GM18873 (cell line): ENCODE measurements around the gene MRPL2.

Experiments
- ATAC-seq: cut with Tn5 transposase; IDR thresholded peaks from one replicate; pipeline ENCODE4 v1.9.1; 2021; ENCODE audit warnings: mild to moderate bottlenecking, moderate library complexity, moderate number of reproducible peaks; ENCODE audit not compliant: unreplicated experiment, low FRiP score

The MRPL2 gene

GRCh38 chr6:43021270-43022047 lies 37.8 kb downstream of the MRPL2 start, which contains the start of gene RRP36:
Gene RRP36 (plus strand): TSS chr6:43021623. CDS start chr6:43021655, 32 bp downstream.
- no peak for ATAC-seq

DNA sequence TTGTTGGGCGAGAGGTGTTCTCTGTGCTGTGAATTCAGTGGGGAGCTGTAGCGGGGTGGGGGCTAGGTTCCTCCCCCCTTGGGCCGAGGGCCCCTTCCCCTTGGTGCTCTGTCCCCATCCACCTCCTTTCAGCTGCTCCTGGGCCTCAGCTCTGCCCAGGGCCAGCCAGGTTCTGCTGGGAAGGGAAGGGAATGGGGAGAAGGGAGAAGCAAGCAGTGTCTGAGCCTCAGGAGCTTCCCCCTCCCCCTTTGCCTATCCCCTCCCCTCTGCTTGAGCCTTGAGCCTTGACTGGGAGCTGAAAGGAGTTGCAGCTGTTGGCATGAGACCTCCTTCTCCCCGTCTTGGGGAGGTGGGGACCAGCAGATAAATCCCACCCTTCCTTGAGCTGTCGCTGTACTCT lies 38.4 kb downstream of the MRPL2 start:
- no peak for ATAC-seq

- no peak for ATAC-seq
These were observed 39.1 kb downstream of the MRPL2 start for GRCh38 chr6:43020052-43020705.

GRCh38 chr6:43019152-43019551 lies 40.1 kb downstream of the MRPL2 start:
- ATAC-seq = no peak

- ATAC-seq = no peak
These were observed 42.3 kb downstream of the MRPL2 start for GRCh38 chr6:43016943-43017334.

- no peak for ATAC-seq
These were observed 42.9 kb downstream of the MRPL2 start for GRCh38 chr6:43016176-43016942.

DNA sequence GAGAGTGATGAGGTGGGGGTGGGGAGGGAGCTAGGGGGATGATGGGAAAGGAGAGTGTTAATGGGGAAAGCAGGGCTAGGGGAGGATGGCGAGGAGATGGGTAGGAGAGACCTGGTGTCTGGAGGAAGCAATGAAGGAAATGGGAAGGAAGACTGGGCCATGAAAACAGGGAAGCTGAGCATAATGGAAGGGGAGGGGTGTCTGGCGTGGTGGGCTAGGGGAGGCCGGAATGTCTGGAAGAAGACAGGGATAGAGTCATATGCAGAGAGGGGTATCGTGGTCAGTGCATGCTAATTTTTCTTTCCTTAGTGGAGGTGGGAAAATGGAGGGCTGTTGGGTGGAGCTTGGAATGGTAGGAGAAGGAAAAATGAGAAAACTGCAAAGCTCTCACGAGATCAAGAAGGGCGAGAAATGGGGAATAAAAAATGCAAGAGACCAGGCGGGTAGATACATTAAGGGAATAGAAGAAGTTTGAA lies 44.8 kb downstream of the MRPL2 start:
- no peak for ATAC-seq

DNA sequence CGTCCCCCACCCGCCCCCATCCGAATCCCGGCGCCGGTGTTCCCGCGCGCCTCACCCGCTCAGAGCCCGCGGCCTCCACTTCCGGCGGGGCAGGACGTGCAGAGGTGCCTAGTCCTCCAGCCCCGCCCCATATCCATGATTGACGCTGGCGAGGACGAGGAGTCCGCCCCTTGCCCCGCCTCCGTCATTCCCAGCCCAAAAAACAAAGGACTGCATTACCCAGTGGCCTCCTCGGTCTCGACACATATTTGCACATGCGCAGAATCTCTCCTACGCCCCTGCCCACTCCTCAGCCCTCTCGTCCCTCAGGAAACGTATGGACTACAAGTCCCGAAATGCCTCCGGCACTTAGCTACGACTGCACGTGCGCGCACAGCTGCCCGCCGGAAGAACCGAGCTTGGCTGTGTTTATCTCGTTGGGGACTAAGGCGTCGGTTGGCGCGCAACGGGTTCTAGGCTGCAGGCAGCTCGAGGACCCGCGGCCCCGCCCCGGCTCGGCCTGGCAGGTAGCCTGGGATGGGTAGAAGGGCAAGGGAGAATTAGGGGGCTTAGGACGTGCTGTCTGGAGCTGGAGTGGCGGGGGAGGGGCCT lies 45.3 kb downstream of the MRPL2 start, which contains the start of the genes KLHDC3 and MEA1:
Gene KLHDC3, plus strand, starts transcription at position 407 of the 591 bp plus-strand sequence. CDS start 2,944 bp downstream, outside the sequence.
Gene MEA1, minus strand, starts transcription at position 104 of the 591 bp plus-strand sequence. CDS start 133 bp downstream, outside the sequence.
- ATAC-seq = peak; percentile 94

DNA sequence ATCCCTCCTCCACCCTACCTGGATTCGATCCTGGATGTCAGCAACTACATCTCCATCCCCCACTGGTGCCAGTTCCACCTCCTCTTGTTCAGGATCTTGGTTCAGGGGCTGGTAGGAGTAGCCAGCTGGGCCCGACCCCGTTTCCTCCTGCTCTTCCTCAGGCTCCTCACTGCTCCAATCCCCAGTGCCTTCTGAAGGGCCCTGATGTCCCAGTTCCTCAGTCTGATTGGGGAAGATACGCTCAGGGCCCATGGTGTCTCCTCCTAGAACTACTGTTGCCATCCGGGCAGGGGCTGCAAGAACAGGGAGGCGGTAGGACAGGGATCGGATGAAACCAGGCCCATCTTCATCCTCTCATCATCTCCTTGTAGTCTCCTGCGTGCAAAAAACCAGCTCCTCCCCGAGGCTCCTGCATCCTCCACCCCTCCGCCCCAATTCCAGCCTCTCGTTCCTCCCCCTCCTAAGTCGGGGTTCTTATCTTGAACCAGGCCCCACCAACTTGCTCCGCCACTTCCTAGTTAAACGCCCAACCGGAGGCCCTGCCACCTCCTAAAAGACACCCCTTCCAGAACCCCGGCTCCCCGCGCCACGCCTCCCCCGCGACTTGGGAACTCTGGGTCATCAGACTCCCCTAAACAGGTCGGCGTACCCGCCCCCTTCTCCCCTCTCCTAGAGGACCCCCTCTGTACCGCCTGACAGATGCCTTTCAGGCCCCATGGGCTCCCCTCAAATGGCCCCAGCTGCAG lies 46.0 kb downstream of the MRPL2 start:
- ATAC-seq = no peak

DNA sequence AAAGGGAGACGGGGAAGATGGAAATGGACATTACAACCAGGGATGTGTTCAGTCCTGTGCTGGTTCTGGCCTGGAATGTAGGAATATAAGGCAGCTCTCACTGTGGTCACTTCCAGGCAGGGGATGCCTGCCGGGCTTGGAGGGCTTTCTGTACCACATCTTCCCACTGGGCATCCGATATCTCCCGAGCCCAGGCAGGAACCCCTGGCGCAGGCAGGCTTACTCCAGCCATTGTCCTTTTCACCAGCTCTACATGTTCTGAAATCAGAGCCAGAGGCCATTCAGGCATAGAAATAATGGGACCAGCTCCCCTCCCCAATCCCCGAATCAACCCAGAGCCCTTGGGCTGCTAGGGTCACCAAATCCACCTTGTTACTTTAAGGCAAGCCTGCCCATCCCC lies 46.9 kb downstream of the MRPL2 start:
- ATAC-seq = no peak

GRCh38 chr6:43011207-43011606 lies 48.0 kb downstream of the MRPL2 start:
- ATAC-seq = no peak

- no peak for ATAC-seq
These were observed 50.1 kb downstream of the MRPL2 start for GRCh38 chr6:43009124-43009523.

DNA sequence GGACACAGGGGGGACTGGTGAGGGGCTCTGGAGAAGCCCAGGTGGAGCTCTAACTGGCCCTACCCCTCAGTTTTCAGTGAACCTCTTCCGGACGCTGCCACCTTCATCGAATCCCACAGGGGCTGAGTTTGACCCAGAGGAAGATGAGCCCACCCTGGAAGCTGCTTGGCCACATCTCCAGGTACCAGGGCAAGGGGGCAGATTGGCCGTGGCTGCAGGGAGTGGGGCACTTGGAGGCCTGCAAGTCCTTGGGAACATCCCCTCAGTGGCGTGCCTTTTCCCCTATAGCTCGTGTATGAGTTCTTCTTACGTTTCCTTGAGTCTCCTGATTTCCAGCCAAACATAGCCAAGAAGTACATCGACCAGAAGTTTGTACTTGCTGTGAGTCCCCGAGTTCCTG lies 52.1 kb downstream of the MRPL2 start:
- ATAC-seq = no peak

DNA sequence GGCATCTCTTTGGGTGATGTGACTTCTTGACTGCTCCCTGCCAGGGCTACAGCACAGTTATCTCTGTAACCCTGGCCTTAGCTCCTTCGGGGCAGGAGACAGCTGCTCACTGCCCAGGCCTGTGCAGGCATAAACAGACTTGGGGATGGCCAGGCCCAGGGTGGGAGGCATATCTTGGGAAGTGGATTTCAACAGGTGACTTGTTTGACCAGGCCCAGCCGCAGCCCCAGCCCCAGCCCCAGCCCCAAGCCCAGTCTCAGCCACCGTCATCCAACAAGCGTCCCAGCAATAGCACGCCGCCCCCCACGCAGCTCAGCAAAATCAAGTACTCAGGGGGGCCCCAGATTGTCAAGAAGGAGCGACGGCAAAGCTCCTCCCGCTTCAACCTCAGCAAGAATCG lies 53.0 kb downstream of the MRPL2 start:
- no peak for ATAC-seq

- no peak for ATAC-seq
These were observed 53.4 kb downstream of the MRPL2 start for GRCh38 chr6:43005844-43006243.
